ENCODE data around the gene EFCAB11.
"Not testable (repeated sequence)": the region's sequence is repeated elsewhere in the genome, so short reads cannot be mapped to it uniquely, and the experiment has no call there.

Gene EFCAB11

GRCh38 chr14:89899291-89899690 lies 55.2 kb downstream of the EFCAB11 start:
- H3K27me3 ChIP-seq = no peaks in the 10 kb centered on the region
- H3K4me1 ChIP-seq (ENCODE audit: control insufficient read depth in 1 of 2, insufficient read depth in 1 of 2, low read depth in 1 of 2, low read length in 1 of 2) = no peaks in the 10 kb centered on the region
- no peak for TF ChIP-seq CTCF (IDR thresholded peaks at IDR 0.05)
- H3K27ac ChIP-seq = no peak overlapping the region
- no peaks in the 10 kb centered on the region for H3K9me3 ChIP-seq
- H3K36me3 ChIP-seq = no peaks in the 10 kb centered on the region
- H3K4me3 ChIP-seq (ENCODE audit: low read depth in 1 of 2, low read length in 1 of 2) = no peak overlapping the region

GRCh38 chr14:89893388-89893787 lies 61.1 kb downstream of the EFCAB11 start:
- not testable (repeated sequence) for H3K36me3 ChIP-seq; H3K27ac ChIP-seq; H3K4me1 ChIP-seq (ENCODE audit: control insufficient read depth in 1 of 2, insufficient read depth in 1 of 2, low read depth in 1 of 2, low read length in 1 of 2); H3K27me3 ChIP-seq; H3K4me3 ChIP-seq (ENCODE audit: low read depth in 1 of 2, low read length in 1 of 2); H3K9me3 ChIP-seq

- no peaks in the 10 kb centered on the region for H3K27me3 ChIP-seq
- no peak overlapping the region for H3K27ac ChIP-seq
- TF ChIP-seq CTCF (IDR thresholded peaks at IDR 0.05) = no peak
Measured at GRCh38 chr14:89892953-89893352, 61.6 kb downstream of the EFCAB11 start.

GRCh38 chr14:89891721-89892120 lies 62.8 kb downstream of the EFCAB11 start:
- not testable (repeated sequence) for H3K27ac ChIP-seq; H3K9me3 ChIP-seq; H3K27me3 ChIP-seq; H3K4me1 ChIP-seq (ENCODE audit: control insufficient read depth in 1 of 2, insufficient read depth in 1 of 2, low read depth in 1 of 2, low read length in 1 of 2); H3K36me3 ChIP-seq; H3K4me3 ChIP-seq (ENCODE audit: low read depth in 1 of 2, low read length in 1 of 2)

More at GRCh38 chr14:89892953-89893352, 61.6 kb downstream of the EFCAB11 start:
- no peak overlapping the region for H3K4me3 ChIP-seq (ENCODE audit: low read depth in 1 of 2, low read length in 1 of 2)
- no peaks in the 10 kb centered on the region for H3K9me3 ChIP-seq
- H3K36me3 ChIP-seq = no peaks in the 10 kb centered on the region
- no peaks in the 10 kb centered on the region for H3K4me1 ChIP-seq (ENCODE audit: control insufficient read depth in 1 of 2, insufficient read depth in 1 of 2, low read depth in 1 of 2, low read length in 1 of 2)

GRCh38 chr14:89891055-89891454 lies 63.5 kb downstream of the EFCAB11 start:
- Histone ChIP-seq H3K27me3 (no peaks in the 10 kb centered on the region), H3K27ac (no peak overlapping the region), H3K4me3 (ENCODE audit: low read depth in 1 of 2, low read length in 1 of 2) (no peak overlapping the region), H3K36me3 (no peaks in the 10 kb centered on the region), H3K4me1 (ENCODE audit: control insufficient read depth in 1 of 2, insufficient read depth in 1 of 2, low read depth in 1 of 2, low read length in 1 of 2) (no peaks in the 10 kb centered on the region), H3K9me3 (no peaks in the 10 kb centered on the region)
- no peak for TF ChIP-seq CTCF (IDR thresholded peaks at IDR 0.05)

- H3K4me1 ChIP-seq (ENCODE audit: control insufficient read depth in 1 of 2, insufficient read depth in 1 of 2, low read depth in 1 of 2, low read length in 1 of 2) = no peaks in the 10 kb centered on the region
- H3K27ac ChIP-seq = no peak overlapping the region
- no peaks in the 10 kb centered on the region for H3K36me3 ChIP-seq
- TF ChIP-seq CTCF (IDR thresholded peaks at IDR 0.05) = no peak
- no peak overlapping the region for H3K4me3 ChIP-seq (ENCODE audit: low read depth in 1 of 2, low read length in 1 of 2)
- H3K9me3 ChIP-seq = no peaks in the 10 kb centered on the region
- no peaks in the 10 kb centered on the region for H3K27me3 ChIP-seq
Measured at GRCh38 chr14:89890589-89890988, 63.9 kb downstream of the EFCAB11 start.

- no peak overlapping the region for H3K4me3 ChIP-seq (ENCODE audit: low read depth in 1 of 2, low read length in 1 of 2)
- no peaks in the 10 kb centered on the region for H3K27me3 ChIP-seq
- no peaks in the 10 kb centered on the region for H3K4me1 ChIP-seq (ENCODE audit: control insufficient read depth in 1 of 2, insufficient read depth in 1 of 2, low read depth in 1 of 2, low read length in 1 of 2)
- H3K36me3 ChIP-seq = no peaks in the 10 kb centered on the region
- no peak overlapping the region for H3K27ac ChIP-seq
- no peak for TF ChIP-seq CTCF (IDR thresholded peaks at IDR 0.05)
- H3K9me3 ChIP-seq = no peaks in the 10 kb centered on the region
Measured at GRCh38 chr14:89889626-89890025, 64.9 kb downstream of the EFCAB11 start.

Measured in neutrophil (primary cell).